T follicular helper cell (primary cell): ENCODE measurements around the gene BEGAIN.

Source experiments
- DNase-seq: peaks from one replicate; pipeline ENCODE4 v3.0.0-alpha.2; 2020; ENCODE audit warnings: low read depth

BEGAIN gene

DNA sequence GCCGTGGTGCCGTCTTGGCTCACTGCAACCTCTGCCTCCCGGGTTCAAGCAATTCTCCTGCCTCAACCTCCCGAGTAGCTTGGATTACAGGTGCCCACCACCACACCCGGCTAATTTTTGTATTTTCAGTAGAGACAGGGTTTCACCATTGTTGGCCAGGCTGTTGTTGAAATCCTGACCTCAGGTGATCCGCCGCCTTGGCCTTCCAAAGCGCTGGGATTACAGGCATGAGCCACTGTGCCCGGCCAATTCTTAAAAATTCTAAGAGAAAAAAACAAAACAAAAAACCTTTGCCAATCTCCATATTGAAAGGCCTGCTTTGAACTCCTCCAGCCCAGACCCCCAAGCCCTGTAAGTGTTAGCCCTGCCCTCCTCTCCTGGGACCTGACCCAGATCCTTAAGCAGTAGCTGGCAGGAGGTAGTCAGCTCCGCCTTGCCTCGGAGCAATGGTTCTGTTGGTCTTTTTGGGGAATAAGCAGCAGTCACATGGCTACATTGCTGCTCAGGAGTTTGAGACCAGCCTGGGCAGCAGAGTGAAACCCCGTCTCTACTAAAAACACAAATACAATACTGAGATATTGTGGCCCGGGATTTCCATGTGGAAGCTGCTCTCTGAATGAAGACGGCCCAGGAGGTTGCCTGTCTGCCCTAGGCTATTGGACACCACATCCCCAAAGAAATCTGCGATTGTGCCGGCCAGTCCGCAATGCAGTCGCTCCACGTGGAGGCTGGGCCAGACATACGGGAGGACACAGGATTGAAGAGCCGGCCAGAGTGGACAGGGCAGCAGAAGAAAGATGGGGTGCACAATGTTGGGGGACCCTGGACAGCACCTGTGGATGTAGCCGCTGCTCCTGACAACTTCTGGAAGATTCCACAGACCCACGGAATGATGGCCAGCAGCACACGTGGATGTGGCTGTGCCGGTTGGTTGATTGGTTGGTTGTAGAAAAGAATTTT lies 28.8 kb upstream of the BEGAIN start:
- no peak for DNase-seq

DNA sequence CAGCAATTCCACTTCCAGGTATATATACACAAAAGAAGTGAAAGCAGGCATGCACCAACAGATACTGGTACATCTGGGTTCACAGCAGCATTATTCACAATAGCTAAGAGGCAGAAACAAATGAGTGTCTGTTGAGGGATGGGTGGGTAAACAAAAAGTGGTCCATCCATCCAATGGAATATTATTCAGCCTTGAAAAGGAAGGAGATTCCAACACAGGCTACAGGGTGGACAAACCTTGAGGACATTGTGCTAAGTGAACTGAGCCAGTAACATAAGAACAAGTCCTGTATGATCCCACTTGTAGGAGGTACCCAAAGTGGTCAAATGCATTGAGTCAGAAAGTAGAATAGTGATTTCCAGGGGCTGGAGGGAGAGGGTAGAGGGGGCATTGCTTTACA lies 27.6 kb upstream of the BEGAIN start:
- DNase-seq, result no peak

DNA sequence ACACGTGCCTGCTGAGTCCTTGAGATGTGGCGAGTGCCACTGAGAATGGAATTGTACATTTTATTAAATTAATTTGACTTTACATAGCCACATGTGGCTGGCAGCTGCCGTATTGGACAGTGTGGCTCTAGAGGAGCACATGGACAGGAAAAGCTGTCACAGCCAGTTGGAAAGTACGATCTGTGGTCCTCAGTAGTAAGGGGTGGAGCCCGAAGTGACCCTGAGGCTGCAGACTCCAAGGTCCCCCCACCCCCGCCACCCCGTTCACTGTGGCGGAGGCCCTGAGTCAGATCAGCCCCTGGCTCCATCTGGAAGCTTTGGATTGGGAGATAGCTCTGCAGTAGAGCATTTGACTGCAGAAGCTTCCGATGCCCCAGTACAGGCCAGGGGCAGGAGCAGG lies 25.8 kb upstream of the BEGAIN start:
- DNase-seq, result no peak

DNA sequence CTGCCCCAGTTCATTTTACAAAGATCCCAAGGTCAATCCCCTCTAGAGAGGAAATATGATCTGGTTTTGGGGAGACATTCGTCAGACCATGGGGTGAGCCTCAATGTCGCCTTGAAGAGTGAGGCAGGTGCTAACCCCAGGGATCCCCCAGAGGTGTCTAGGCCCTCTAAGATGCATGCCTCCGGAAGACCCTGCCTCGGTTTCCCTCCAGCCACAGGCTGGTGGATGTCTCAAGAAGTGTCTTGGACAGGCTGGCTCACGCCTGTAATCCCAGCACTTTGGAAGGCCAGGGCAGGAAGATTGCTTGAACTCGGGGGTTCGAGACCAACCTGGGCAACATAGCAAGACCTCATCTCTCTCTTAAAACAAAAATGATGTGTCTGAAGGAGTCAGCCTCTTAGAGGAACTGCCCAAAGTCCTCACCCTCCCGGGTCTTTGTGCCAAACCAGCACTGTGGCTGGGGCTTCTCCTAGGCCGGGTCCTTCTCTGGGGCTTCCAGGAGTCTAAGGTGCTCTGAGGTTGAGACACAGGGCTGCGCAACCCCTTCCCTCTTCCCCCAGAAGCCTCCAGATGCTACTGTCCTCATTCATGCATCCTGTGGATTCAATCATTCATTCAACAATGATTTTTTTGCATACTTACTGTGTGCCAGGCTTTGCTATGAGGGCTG lies 24.7 kb upstream of the BEGAIN start:
- DNase-seq, result no peak

DNA sequence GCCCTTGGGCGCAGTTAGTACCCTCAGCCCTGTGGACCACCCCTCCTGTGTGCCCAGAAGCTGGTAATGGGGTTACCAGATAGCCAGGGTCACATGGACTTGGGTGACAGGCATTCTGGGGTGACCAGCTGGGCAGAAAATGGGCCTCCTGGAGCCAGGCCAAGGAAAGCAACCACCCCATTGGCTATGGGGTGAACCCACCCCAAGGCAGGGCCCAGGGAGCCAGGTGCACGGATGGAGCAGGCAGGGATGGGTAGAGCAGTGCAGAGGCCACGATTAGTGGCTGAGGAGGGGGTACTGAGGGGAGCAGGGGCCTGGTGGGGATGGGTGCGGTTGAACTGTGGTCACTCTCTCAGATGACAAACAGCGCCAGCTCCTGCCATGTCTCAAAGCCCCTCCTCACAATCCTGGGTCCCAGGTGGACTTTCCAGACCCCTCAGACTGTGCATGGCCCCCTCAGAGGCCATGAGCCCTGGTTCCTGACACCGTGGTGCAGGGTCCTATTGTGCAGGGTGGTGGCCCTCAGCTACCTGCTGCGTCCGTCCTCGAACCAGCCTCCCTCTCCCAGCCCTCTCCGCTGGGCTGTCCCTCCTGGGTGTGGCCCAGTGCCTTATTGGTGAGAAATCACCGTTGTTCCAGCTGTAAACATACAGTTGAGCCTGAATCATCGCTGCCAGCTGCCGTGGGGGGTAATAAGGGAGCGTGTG lies 23.4 kb upstream of the BEGAIN start:
- DNase-seq, result no peak

DNA sequence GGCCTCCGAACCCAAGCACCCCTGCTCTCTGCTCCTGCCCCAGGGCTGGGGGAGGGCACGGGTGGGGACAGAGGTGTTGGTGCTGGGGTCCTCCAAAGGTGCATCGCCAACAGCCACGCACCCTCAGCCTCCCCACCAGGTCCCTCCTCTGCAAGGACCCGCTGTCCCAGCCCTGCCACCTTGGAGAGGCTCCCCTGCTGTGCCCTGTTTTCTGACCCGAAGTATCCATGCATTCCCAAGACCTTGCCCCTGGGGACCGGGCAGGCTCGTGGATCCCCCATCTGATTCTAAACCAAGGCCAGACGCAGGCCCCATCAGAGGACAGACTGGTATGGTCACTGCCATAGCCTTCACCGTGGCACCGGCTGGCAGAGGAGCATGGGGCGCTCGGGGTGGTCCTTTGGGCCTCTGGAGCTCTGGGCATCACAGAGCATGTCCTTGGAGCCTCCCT lies 22.7 kb upstream of the BEGAIN start:
- DNase-seq, result no peak

DNA sequence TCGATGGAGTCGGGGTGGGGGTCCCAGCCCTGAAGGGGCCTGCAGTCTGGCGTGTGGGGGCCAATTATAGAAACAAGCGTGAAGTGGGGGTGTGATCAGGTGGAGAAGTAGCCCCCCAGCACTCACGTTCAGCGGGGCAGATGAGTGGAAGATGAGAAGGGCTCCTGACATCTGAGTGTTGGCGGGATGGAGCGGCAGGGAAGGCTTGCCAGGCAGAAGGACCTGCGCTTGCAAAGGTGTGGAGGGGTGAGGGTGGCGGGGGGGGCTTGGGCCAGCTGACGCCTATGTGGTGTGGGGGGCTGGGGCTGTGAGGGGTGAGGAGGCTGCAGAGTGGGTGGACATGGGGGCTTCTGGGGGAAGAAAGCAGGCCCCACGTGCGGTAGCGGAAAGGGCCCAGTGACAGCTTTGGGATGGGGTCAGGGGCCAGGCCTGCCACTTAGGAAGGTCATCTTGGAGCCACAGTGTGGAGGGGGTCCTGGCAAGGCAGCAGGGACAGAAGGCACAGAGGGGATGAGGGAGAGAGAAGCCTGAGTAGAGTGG lies 22.2 kb upstream of the BEGAIN start:
- DNase-seq, result no peak

DNA sequence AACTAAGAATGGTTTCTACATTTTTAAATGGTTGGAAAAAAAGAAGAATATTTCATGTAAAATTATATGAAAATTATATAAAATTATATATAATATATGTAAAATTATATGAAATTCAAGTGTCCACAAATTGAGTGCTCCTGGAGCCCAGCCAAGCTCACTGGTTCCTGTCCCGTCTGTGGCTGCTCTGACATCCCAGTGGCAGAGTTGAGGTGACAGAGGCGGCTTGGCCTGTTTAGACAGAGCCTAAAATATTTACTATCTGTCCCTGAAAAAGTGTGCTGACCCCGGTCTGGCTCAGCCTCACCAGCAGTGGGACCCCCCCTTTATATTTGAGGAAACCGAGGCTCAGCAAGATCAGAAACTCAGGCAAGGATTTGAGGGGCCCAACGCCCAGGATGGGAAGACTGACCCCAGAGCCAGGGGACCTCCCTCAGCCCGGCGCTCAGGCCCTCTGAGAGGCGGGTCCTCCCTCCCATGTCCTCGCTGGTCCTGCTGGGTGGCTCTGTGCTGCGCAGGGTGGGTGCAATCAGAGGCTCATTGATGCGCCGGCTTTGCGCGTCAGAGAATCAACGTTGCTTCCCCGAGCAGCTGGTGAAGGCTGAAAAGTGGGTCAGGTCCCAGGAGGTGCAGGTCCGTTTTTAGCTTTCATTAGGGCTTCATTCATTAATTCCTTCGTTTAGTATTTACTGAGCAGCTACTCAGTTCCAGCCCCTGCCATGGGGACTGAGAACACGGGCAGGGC lies 21.5 kb upstream of the BEGAIN start:
- no peak for DNase-seq

DNA sequence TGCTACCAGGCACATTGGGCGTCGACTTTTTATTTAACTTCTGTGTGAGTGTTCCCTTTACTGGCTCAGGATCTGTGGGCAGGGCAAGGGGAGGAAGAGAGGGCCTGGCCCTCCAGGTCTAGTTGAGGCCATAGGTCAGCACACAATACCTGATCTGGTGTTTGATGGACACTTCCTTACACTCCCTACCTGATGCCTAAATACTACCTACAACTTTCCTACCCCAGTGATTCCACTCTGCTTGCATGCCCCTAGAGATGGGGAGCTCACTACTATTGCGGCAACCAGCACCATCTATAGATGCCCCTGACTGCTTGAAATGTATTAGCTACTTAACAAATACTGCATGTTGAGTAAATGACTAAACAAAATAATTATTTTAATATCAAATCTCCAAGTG lies 20.8 kb upstream of the BEGAIN start:
- no peak for DNase-seq

DNA sequence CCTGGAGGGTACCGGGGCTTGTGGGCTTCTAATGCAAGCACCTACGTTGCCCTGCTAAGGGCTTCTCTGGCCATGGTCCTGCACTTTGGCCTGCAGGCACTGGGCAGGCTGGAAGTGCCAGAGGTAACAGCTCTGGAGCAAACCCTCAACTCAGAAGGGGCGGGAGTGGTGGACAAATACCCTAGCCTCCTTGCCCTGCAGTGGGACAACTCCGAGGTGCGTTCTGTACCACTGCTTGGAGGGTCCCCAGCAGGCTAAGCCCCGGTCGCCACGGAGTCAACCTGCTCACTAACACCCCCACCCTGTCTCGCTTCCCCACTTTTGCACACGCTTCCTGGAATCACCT lies 20.4 kb upstream of the BEGAIN start:
- no peak for DNase-seq

DNA sequence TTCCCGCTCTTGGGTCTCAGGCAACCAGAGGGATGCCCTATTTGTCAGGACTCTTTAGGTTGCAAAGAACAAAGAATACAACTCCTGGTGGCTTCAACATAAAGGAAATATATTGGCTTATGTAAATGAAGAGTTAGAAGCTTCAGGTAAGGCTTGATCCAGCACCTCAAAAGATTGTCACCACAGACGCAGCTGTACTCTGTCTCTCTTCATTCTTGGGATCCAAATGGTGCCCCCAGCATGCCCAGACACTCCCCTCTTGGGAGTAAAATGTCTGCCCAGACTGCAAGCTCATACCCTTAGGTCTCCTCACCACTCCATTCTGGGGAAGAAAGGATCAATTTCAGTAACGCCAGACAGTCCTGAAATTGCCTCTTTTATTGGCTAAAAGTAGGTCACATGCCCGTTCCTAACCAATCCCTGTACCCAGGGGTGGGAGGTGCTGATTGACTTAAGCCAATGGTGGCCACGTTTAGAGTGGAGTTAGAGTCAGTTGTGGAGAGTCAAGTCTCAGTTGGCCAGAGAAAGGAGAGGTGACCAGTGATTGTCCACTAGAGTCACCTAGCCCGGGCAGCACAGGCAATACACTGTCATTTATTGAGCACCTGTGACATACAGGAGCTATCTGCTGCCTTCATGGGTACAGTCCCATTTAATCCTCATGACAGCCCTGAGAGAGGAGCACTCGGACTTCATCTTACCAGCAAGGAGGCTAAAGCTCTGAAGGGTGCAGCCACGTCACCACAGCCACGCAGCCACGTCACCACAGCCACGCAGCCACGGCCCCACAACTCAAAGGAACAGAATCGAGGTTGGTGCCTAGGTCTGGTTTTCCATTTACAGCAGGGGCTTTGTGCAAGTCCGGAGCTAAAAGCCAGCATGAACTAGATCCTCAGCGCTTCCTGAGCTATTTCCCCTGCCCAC lies 19.7 kb upstream of the BEGAIN start:
- DNase-seq, result no peak

DNA sequence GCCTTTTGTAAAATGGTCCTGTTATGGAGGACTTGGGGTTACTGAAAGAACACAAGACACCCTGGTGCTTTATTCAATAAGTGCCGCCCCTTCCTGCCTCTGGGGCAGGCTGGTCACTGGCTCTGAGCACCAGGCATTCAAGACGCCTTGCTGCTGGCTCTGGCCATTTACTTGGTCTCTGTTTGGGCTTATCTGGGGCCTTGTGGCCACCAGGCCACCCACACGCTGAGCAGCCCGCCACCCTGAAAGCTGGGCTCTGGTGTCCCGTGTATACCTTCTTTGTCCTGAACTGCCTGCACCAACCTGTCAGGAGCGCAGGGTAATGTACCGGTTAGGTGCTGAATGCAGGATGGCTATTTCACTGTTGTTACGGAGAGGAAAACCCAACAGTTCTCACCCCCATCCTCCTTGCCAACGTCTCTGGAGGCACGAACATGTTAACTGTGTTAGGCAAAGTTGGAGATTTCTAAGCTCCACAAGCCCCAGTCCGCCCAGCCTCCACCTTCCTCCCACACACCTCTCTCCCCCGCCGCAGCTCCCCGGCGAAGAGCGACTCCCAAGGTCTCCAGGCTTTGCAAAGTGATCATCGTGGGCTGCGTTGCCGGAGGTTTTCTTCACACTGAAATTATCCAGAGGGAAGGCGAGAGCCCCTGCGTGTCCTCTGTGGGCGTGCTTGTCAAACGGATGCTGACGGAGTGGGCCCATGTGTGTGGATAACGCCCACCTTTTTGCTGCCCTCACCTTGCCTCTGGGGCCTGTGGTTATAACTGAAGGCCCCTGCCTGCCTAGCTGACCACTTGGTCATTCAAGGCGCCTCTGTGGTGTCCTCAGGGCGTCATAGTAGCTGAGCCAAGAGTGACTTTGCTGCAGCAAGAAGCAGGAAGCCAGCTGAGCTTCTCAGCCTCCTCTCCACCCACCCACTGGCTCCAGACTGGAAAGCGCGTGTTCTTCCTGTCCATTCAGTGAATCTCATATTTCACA lies 18.8 kb upstream of the BEGAIN start:
- no peak for DNase-seq

DNA sequence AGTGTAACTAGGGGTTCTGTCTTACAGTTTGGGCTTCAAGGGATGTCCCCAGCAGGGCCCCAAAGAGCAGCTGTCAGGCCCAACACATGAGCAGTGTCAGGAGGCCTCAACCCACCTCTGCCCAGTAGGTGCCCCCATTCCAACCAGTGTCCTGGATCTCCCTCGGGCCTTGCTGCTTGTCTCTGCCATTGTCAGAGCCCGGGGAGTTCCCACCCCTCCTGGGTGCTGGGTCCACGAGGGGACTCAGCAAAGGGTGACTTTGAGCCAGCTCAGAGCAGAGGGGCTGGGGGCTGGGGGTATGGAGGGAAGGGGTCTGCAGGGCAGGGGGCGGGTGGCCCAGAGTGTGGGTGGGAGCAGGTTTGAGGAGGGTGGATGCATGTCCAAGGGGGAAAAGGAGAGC lies 18.0 kb upstream of the BEGAIN start:
- DNase-seq, result no peak

DNA sequence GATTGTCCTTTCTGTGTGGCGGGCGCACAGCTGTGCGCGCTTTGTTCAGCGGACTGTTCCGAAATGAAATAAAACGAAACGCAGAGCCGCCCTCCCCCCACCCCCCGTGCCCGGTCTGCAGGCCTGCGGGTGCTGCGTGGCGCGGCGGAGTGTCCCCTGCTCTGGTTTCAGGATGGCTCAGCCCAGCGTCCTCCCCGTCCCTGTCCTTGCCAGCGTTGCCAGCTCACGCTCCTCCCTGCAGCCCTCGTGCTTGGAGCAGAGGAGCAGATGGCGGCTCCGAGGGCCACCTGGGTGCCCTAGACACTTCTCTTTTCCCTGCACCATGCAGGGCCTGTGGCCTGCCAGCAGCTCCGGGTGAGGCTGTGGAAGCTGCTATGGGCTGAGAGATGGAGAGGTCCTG lies 17.5 kb upstream of the BEGAIN start:
- DNase-seq, result no peak

DNA sequence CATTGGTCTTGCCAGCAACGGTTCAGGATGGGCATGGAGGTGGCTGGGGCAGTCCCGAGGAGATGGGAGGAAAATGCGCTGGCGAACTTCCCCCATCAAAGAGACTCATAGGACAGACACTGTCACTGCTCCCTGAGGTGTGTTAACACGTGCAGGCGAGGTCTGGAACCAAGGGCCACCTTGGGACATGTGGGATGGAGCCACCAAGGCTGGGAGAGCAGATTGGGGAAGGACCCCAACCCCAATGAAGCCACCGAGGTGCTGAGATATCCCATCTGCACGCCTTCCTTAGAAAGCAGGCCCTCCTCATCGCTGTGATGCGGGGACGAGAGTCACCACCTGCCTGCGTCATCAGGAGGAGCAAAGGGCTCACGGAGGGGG lies 16.9 kb upstream of the BEGAIN start:
- no peak for DNase-seq

DNA sequence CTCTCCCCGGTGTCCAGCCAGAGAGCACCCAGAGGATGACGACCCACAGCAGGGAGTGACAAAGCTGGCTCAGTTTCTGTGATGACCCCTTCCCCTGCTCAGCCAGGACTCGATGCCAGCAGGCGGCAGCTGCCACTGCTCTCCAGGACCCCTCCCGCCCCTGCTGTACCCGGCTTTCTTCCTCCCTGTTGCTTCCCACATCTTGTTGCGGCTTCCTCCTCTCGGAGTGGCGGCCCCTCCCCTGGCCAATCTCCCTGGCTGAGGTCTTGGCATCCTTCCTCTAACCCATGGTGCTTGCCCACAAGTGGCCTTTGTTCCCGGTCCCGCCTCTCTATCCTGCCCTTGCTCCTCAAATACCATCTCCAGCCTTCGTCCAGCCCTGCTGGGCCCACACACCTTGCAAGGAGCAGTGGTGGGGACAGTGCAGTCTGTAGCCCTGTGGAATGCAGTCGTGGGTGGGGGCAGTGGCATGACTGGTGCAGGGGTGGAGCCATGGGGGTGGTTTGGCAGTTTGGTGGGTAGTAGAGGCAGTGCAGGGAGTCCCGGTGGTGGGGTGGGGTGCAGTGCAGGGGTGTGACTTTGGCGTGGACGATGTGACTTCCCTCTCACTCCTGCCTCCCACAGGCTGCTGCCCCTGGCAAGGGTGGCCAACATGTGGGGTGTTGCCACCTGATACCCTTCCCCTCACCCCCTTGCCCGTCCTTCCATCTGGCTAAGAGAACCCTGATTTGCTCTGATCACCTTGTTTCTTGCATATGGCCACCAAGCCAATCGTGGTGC lies 16.3 kb upstream of the BEGAIN start:
- DNase-seq, result no peak

DNA sequence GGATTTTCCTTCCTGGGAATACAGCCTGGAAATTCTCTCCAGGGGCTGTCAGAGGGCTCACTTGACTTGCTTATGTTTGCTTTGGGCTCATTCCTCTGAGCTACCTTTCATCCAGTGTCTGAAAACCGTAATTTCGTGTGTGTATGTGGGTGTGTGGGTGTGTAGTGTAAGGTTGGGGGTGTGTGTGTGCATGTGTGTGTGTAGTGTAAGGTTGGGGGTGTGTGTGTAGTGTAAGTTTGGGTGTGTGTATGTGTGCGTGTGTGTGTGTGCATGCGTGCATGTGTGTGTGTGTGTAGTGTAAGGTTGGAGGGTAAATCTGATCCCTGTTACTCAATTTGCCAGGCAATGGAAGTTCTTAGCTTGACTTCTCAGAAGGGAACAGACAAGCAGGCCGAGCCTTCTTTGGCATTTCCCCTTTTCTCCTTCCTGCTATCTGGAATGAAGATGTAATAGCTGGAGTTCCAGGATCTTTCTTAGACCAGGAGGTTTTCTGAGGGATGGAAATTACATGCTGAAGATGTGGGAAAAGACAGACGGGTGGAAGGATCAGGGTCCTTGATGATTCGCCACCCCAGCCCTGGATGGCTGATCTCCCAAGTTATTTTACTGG lies 15.5 kb upstream of the BEGAIN start:
- DNase-seq, result no peak

DNA sequence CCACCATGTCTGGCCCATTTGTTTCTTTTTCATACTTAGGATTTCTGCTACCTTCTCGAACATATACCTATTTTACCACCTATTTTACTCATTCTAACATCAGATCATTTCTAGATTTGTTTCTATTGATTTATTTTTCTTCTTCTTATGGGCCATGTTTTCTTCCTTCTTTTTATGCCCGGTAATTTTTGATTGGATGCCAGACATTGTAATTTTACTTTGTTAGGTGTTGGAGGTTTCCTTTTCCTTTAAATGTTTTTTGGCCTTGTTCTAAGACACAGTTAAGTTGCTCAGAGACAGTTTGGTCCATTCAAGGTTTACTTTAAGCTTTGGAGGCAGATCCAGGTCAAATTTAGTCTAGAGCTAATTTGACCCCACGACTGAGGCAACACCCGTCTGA lies 14.7 kb upstream of the BEGAIN start:
- DNase-seq, result no peak
